Karpas-422 (cell line): ENCODE results near the gene SYNGAP1. TPM values are rescaled to one million over a fixed set of nuclear protein-coding genes. Genes with fewer than 3 reads are reported as not detected.

Source experiments
- DNase-seq: peaks from one replicate; pipeline ENCODE4 v3.0.0-alpha.2; 2015
- H2AFZ ChIP-seq: fragments of 200-600 bp; sonication (generic); 2 replicates; pipeline ENCODE4 v1.6.1; 2014; ENCODE audit warnings: antibody characterized with exemption, low read length, mixed read lengths
- H3K27ac ChIP-seq: fragments of 200-600 bp; sonication (generic); 2 replicates; pipeline ENCODE4 v1.5.1; 2014; ENCODE audit warnings: mild to moderate bottlenecking, low read length, moderate library complexity
- H3K27me3 ChIP-seq: fragments of 200-600 bp; sonication (generic); 2 replicates; pipeline ENCODE4 v1.6.1; 2014; ENCODE audit warnings: low read length, mixed read lengths
- H3K36me3 ChIP-seq: fragments of 200-600 bp; sonication (generic); 2 replicates; pipeline ENCODE4 v1.6.1; 2014; ENCODE audit warnings: low read length, mixed read lengths; ENCODE audit not compliant: insufficient read depth
- H3K4me1 ChIP-seq: fragments of 200-600 bp; sonication (generic); 2 replicates; pipeline ENCODE4 v1.6.1; 2014; ENCODE audit warnings: mild to moderate bottlenecking, low read length, mixed read lengths
- H3K4me2 ChIP-seq: fragments of 200-600 bp; sonication (generic); 2 replicates; pipeline ENCODE4 v1.6.1; 2014; ENCODE audit warnings: low read length, low read depth, mild to moderate bottlenecking; ENCODE audit not compliant: poor library complexity, severe bottlenecking
- H3K4me3 ChIP-seq: fragments of 200-600 bp; sonication (generic); 2 replicates; pipeline ENCODE4 v1.5.1; 2014; ENCODE audit warnings: mild to moderate bottlenecking, antibody characterized with exemption, low read length, mixed read lengths
- H3K79me2 ChIP-seq: fragments of 200-600 bp; sonication (generic); 2 replicates; pipeline ENCODE4 v1.6.1; 2014; ENCODE audit warnings: mild to moderate bottlenecking, low read length, mixed read lengths
- H3K9ac ChIP-seq: fragments of 200-600 bp; sonication (generic); 2 replicates; pipeline ENCODE4 v1.6.0; 2014; ENCODE audit warnings: low read length
- H3K9me2 ChIP-seq: fragments of 200-600 bp; sonication (generic), shearing (Covaris generic); replicated peaks from 2 replicates; pipeline ENCODE4 v1.6.0; 2014; ENCODE audit warnings: mild to moderate bottlenecking, low read length, moderate library complexity; ENCODE audit not compliant: insufficient read depth
- H3K9me3 ChIP-seq: fragments of 300-700, 200-600 bp; sonication (generic); 2 replicates; pipeline ENCODE4 v1.6.1; 2014; ENCODE audit warnings: low read length, mixed read lengths
- H4K20me1 ChIP-seq: fragments of 200-600 bp; sonication (generic); 2 replicates; pipeline ENCODE4 v1.6.1; 2014; ENCODE audit warnings: mild to moderate bottlenecking, antibody characterized with exemption, low read length, low read depth; ENCODE audit not compliant: insufficient read depth
- total RNA-seq: library from RNA; depleted of rRNA; stranded (reverse); fragments of >200 nt; shearing (Covaris generic); gene quantifications from 2 replicates; pipeline ENCODE4 v1.2.3, GENCODE V29; 2014; ENCODE audit warnings: low replicate concordance

The SYNGAP1 gene
- total RNA-seq, 1 experiment from 2014 or later: 16.7 TPM

DNA sequence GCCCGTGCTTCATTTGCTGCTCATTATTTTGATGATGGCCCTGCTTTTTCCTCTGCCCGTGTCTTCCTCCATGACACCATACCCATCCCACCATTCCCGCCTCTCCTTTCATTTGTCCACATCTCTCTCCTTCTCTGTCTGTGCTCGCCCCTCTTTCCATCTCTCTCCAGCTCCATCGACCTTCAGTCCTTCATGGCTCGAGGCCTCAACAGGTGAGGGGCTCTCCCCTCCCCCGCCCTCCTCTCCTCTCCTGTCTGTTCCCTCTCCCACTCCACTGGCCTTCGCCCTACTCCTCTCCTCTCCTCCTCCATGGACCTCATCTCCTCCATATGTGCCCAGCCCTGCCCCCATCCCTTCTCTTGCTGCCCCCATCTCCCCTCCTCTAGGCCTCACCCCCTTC lies 22.4 kb downstream of the SYNGAP1 start:
- Histone ChIP-seq H3K9me2 (no peaks in the 10 kb centered on the region), H3K4me3 (no peak overlapping the region), H3K4me2 (no peak overlapping the region), H2AFZ (no peak overlapping the region), H3K27ac (no peak overlapping the region), H4K20me1 (no peaks in the 10 kb centered on the region), H3K4me1 (no peaks in the 10 kb centered on the region), H3K79me2 (no peaks in the 10 kb centered on the region), H3K36me3 (peaks cover 12% of the 10 kb centered on the region), H3K27me3 (no peaks in the 10 kb centered on the region), H3K9me3 (no peaks in the 10 kb centered on the region), H3K9ac (no peak overlapping the region)
- no peak for DNase-seq

DNA sequence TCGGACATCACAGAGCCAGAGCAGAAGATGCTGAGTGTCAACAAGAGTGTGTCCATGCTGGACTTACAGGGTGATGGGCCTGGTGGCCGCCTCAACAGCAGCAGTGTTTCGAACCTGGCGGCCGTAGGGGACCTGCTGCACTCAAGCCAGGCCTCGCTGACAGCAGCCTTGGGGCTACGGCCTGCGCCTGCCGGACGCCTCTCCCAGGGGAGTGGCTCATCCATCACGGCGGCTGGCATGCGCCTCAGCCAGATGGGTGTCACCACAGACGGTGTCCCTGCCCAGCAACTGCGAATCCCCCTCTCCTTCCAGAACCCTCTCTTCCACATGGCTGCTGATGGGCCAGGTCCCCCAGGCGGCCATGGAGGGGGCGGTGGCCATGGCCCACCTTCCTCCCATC lies 23.2 kb downstream of the SYNGAP1 start:
- Histone ChIP-seq H3K79me2 (no peaks in the 10 kb centered on the region), H3K27me3 (no peaks in the 10 kb centered on the region)

DNA sequence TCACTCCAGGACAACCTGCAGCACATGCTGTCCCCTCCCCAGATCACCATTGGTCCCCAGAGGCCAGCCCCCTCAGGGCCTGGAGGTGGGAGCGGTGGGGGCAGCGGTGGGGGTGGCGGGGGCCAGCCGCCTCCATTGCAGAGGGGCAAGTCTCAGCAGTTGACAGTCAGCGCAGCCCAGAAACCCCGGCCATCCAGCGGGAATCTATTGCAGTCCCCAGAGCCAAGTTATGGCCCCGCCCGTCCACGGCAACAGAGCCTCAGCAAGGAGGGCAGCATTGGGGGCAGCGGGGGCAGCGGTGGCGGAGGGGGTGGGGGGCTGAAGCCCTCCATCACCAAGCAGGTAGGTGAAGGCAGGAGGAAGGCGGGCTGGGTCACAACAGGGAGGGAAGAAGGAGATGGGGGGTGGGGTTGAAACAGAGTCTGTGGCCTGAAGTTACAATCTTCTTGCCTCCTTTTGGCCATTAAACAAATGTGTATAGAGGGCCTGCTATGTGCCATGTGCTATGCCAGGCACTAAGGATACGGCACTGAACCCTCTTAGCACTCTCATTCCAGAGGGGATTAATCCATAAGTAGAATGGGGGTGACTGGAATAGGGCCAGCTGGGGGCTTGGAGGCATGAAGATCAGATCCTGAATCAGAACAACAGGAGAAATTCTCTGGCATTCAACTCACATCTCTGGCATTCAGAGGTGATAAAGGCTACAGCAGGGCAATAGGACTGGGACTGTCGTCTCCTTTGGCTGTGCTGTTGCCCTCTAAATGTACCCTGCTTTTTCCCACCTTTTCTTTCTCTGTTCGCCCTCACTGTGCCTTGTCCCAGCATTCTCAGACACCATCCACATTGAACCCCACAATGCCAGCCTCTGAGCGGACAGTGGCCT lies 24.0 kb downstream of the SYNGAP1 start:
- no peaks in the 10 kb centered on the region for H3K27me3 ChIP-seq
- H3K9ac ChIP-seq: no peak overlapping the region
- no peak overlapping the region for H3K4me3 ChIP-seq
- no peaks in the 10 kb centered on the region for H3K79me2 ChIP-seq
- H3K27ac ChIP-seq: no peak overlapping the region
- no peak overlapping the region for H2AFZ ChIP-seq
- H3K9me2 ChIP-seq: no peaks in the 10 kb centered on the region
- H3K4me1 ChIP-seq: no peaks in the 10 kb centered on the region
- peaks cover 13% of the 10 kb centered on the region; the same call in 1 of the 2 replicates for H3K36me3 ChIP-seq
- DNase-seq: no peak
- H3K9me3 ChIP-seq: no peaks in the 10 kb centered on the region
- no peak overlapping the region for H3K4me2 ChIP-seq
- no peaks in the 10 kb centered on the region for H4K20me1 ChIP-seq

More for the DNA sequence above, 23.2 kb downstream of the SYNGAP1 start:
- H3K9ac ChIP-seq: no peak overlapping the region
- H2AFZ ChIP-seq: no peak overlapping the region
- H3K4me1 ChIP-seq: no peaks in the 10 kb centered on the region
- H3K27ac ChIP-seq: no peak overlapping the region
- H3K9me2 ChIP-seq: no peaks in the 10 kb centered on the region
- no peaks in the 10 kb centered on the region for H3K9me3 ChIP-seq
- H3K4me3 ChIP-seq: no peak overlapping the region
- no peak overlapping the region for H3K4me2 ChIP-seq
- DNase-seq: no peak
- peaks cover 15% of the 10 kb centered on the region for H3K36me3 ChIP-seq
- H4K20me1 ChIP-seq: no peaks in the 10 kb centered on the region

DNA sequence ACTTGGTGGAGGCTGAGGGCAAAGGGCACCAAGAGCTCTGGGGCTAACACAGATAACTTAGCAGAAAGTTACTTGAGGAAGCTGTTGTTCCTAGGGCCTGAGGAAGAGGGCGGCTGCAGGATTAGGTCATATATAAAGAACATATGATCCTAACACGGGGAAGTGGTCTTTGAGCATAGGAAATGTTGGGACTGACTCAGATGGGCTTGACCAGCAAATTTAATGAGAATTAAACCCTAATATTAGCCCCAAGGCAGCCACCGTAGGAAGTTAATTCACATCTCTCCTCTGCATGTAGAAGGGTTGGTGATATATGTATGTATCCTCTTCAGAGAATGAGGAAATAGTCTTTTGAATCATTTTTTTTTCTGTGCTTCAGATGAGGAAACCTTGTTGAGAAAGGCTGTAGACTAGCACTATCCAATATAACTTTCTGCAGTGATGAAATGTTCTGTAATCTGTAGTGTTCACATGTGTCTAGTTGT lies 25.3 kb downstream of the SYNGAP1 start:
- Histone ChIP-seq H3K4me2 (no peak overlapping the region), H3K9me3 (no peaks in the 10 kb centered on the region), H3K4me3 (no peak overlapping the region), H3K27me3 (no peaks in the 10 kb centered on the region), H3K9me2 (no peaks in the 10 kb centered on the region), H2AFZ (no peak overlapping the region), H3K9ac (no peak overlapping the region), H3K4me1 (no peaks in the 10 kb centered on the region), H3K36me3 (peaks cover 13% of the 10 kb centered on the region; the same call in 1 of the 2 replicates), H3K79me2 (no peaks in the 10 kb centered on the region), H4K20me1 (no peaks in the 10 kb centered on the region), H3K27ac (no peak overlapping the region)
- DNase-seq: no peak

DNA sequence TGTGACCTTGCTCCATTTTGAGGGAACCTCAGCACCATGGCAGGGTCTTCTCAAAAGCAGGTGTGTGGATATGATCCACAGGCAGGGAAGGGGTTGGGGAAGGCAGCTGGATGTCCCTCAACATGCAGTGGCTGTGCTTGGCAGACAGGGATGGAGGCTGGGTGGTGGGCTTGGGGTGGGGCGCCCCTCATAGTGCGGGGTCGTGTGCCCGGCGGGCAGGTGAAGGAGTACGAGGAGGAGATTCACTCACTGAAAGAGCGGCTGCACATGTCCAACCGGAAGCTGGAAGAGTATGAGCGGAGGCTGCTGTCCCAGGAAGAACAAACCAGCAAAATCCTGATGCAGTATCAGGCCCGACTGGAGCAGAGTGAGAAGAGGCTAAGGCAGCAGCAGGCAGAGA lies 26.5 kb downstream of the SYNGAP1 start:
- Histone ChIP-seq H3K27me3 (no peaks in the 10 kb centered on the region), H3K79me2 (no peaks in the 10 kb centered on the region), H4K20me1 (no peaks in the 10 kb centered on the region), H3K4me1 (no peaks in the 10 kb centered on the region), H3K9me3 (no peaks in the 10 kb centered on the region), H3K27ac (no peak overlapping the region), H2AFZ (no peak overlapping the region), H3K4me2 (no peak overlapping the region), H3K9me2 (no peaks in the 10 kb centered on the region), H3K4me3 (no peak overlapping the region), H3K36me3 (peaks cover 13% of the 10 kb centered on the region; the same call in 1 of the 2 replicates), H3K9ac (no peak overlapping the region)
- DNase-seq: peak; percentile 12

DNA sequence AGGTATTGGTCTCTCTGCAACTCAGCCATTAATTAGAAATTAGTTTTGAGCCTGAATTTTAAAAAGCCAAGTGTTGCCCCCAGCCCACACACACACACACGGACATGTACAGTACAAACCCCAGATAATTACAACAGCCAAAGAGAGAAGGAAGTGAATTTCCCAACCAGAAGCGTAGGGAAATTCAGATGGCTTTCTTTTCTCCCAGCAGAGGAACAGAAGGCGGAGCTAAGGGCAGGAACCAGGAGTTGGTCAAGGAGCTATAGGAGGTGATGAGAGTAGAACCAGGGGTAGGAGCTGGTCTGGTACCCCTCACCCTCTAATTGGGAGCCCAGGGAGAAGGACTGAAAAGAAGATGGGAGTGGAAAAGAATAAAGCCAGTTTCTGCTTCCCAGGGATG lies 30.6 kb downstream of the SYNGAP1 start:
- H2AFZ ChIP-seq: no peak overlapping the region
- H4K20me1 ChIP-seq: no peaks in the 10 kb centered on the region
- no peak overlapping the region for H3K4me2 ChIP-seq
- peaks cover 15% of the 10 kb centered on the region for H3K79me2 ChIP-seq
- H3K27me3 ChIP-seq: no peaks in the 10 kb centered on the region
- no peak for DNase-seq
- H3K4me3 ChIP-seq: no peak overlapping the region
- H3K9me2 ChIP-seq: no peaks in the 10 kb centered on the region
- no peak overlapping the region for H3K9ac ChIP-seq
- H3K4me1 ChIP-seq: peaks cover 18% of the 10 kb centered on the region
- H3K9me3 ChIP-seq: no peaks in the 10 kb centered on the region
- H3K36me3 ChIP-seq: peaks cover 13% of the 10 kb centered on the region; the same call in 1 of the 2 replicates
- no peak overlapping the region for H3K27ac ChIP-seq

DNA sequence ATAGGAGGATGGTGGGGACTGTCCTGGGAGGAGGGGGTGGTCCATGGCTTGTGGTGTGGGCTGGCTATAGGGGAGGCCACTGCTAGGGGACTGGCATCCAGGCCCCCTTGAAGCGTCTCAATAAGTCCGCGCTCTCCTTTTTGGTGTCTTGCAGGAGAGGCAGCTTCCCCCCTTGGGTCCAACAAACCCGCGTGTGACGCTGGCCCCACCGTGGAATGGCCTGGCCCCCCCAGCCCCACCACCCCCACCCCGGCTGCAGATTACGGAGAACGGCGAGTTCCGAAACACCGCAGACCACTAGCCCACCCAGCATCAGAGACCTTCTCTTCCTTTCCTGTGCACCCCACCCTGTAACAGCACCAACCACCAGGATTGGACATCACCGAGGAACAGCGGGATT lies 31.7 kb downstream of the SYNGAP1 start:
- peaks cover 15% of the 10 kb centered on the region; the same call in 1 of the 2 replicates for H3K36me3 ChIP-seq
- H2AFZ ChIP-seq: no peak overlapping the region
- no peak for DNase-seq
- H3K27ac ChIP-seq: no peak overlapping the region
- H3K9ac ChIP-seq: no peak overlapping the region
- H3K9me3 ChIP-seq: no peaks in the 10 kb centered on the region
- no peaks in the 10 kb centered on the region; the same call in 1 of the 2 replicates for H4K20me1 ChIP-seq
- peaks cover 19% of the 10 kb centered on the region for H3K4me1 ChIP-seq
- peaks cover 19% of the 10 kb centered on the region for H3K79me2 ChIP-seq
- no peak overlapping the region for H3K4me2 ChIP-seq
- H3K9me2 ChIP-seq: no peaks in the 10 kb centered on the region
- H3K27me3 ChIP-seq: no peaks in the 10 kb centered on the region
- H3K4me3 ChIP-seq: no peak overlapping the region

DNA sequence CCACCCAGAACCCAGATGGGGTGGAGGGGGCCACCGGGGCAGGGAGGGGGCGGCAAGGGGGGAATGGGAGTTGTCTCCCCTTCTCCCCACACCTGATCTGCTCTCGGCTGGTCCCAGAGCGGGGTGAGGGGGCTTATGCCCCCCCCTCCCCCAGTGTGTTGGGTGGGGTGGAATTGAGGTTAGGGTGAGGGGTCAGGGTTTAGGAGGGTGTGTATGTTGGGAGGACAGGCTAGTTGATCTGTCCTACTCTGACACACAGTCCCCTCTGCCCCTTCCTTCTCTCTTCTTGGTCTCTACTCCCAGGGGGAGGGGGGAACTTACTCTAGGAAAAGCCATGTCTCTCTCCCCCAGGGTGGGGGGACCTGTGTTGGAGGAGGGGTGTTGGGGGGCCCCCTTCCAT lies 32.6 kb downstream of the SYNGAP1 start:
- Histone ChIP-seq H2AFZ (no peak overlapping the region), H4K20me1 (no peaks in the 10 kb centered on the region; the same call in 1 of the 2 replicates), H3K4me2 (peak overlapping the region; percentile 79), H3K9me2 (no peaks in the 10 kb centered on the region), H3K9me3 (no peaks in the 10 kb centered on the region), H3K27me3 (no peaks in the 10 kb centered on the region), H3K27ac (no peak overlapping the region), H3K79me2 (peaks cover 19% of the 10 kb centered on the region), H3K9ac (peak overlapping the region; percentile 83), H3K4me1 (peaks cover 19% of the 10 kb centered on the region), H3K36me3 (peaks cover 15% of the 10 kb centered on the region; the same call in 1 of the 2 replicates), H3K4me3 (peak overlapping the region; percentile 85; the same call in 1 of the 2 replicates)
- DNase-seq: no peak
